AG08395 (cell line): ENCODE measurements around the gene AGPAT4.
"Not testable (repeated sequence)": the region's sequence is repeated elsewhere in the genome, so short reads cannot be mapped to it uniquely, and the experiment has no call there.

Experiments
- DNase-seq: peaks from one replicate; pipeline ENCODE4 v3.0.0; 2012; ENCODE audit warnings: mixed read lengths, low spot score

AGPAT4 gene

GRCh38 chr6:161138543-161139303, 135.1 kb downstream of the AGPAT4 start:
- no peak for DNase-seq

GRCh38 chr6:161137839-161138542, 135.9 kb downstream of the AGPAT4 start:
- no peak for DNase-seq

- DNase-seq: no peak
Observed at GRCh38 chr6:161137320-161137719, 136.5 kb downstream of the AGPAT4 start.

GRCh38 chr6:161136655-161137054, 137.2 kb downstream of the AGPAT4 start:
- DNase-seq: no peak

GRCh38 chr6:161135695-161136591, 137.9 kb downstream of the AGPAT4 start:
- no peak for DNase-seq

- DNase-seq: no peak
Observed at GRCh38 chr6:161134550-161135298, 139.1 kb downstream of the AGPAT4 start.

GRCh38 chr6:161133963-161134362, 139.9 kb downstream of the AGPAT4 start:
- DNase-seq: no peak

- DNase-seq: no peak
Observed at GRCh38 chr6:161132384-161132783, 141.5 kb downstream of the AGPAT4 start.

- DNase-seq: no peak
Observed at GRCh38 chr6:161130967-161131766, 142.7 kb downstream of the AGPAT4 start.

GRCh38 chr6:161130541-161130940, 143.3 kb downstream of the AGPAT4 start:
- DNase-seq: no peak

GRCh38 chr6:161128680-161129196, 145.1 kb downstream of the AGPAT4 start:
- no peak for DNase-seq

- DNase-seq: no peak
Observed at GRCh38 chr6:161128230-161128629, 145.6 kb downstream of the AGPAT4 start.

GRCh38 chr6:161127071-161127740, 146.7 kb downstream of the AGPAT4 start:
- DNase-seq: no peak

- DNase-seq: no peak
Observed at GRCh38 chr6:161125591-161125990, 148.3 kb downstream of the AGPAT4 start.

- not testable (repeated sequence) for DNase-seq
Observed at GRCh38 chr6:161123319-161123718, 150.5 kb downstream of the AGPAT4 start.

GRCh38 chr6:161117942-161118341, 155.9 kb downstream of the AGPAT4 start:
- DNase-seq: no peak

- no peak for DNase-seq
Observed at GRCh38 chr6:161117308-161117707, 156.6 kb downstream of the AGPAT4 start.

- no peak for DNase-seq
Observed at GRCh38 chr6:161116554-161116953, 157.3 kb downstream of the AGPAT4 start.

GRCh38 chr6:161115468-161115867, 158.4 kb downstream of the AGPAT4 start:
- DNase-seq: no peak

- no peak for DNase-seq
Observed at GRCh38 chr6:161111261-161111660, 162.6 kb downstream of the AGPAT4 start.
